ENCODE data around the gene PLXNA3.

Gene PLXNA3

DNA sequence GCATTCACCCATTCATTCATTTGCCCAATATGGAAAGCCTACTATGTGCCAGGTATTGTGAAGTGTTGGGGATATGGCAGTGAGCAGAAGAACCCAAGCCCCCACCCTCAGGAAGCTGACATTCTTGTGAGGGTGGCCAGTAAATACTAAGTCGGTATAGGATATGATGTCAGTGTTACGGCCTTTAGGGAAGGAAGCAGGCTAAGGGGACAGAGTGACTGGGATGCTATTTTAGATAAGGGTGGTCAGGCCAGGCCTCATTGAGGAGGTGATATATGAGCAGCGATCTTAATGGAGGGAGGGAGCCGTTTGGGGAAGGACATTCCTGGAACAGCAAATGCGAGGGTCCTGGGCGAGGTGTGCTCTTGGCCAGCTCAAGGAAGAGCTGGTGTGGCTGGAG lies 27.6 kb upstream of the PLXNA3 start:
- H3K27ac ChIP-seq, result no peak overlapping the region
- no peaks in the 10 kb centered on the region for H3K27me3 ChIP-seq (ENCODE audit: control insufficient read depth, insufficient read depth, low read length)
- H3K79me2 ChIP-seq, result peaks cover 2% of the 10 kb centered on the region
- no peak overlapping the region for H2AFZ ChIP-seq
- H3K4me1 ChIP-seq, result peaks cover 4% of the 10 kb centered on the region
- peak overlapping the region; percentile 35 for H3K4me2 ChIP-seq (ENCODE audit: low read length)
- no peak for TF ChIP-seq CTCF (IDR thresholded peaks at IDR 0.05)
- H3K4me3 ChIP-seq (ENCODE audit: low read depth, low read length), result no peak overlapping the region
- no peaks in the 10 kb centered on the region for H3K9me3 ChIP-seq (ENCODE audit: control insufficient read depth, low read length)
- no peak overlapping the region for H3K9ac ChIP-seq
- no peaks in the 10 kb centered on the region for H3K36me3 ChIP-seq (ENCODE audit: control insufficient read depth, insufficient read depth, low read length)

GRCh38 chrX:154430916-154431315 lies 27.2 kb upstream of the PLXNA3 start:
- Histone ChIP-seq H3K4me2 (ENCODE audit: low read length) (peak overlapping the region; percentile 35), H3K4me1 (peaks cover 4% of the 10 kb centered on the region), H3K36me3 (ENCODE audit: control insufficient read depth, insufficient read depth, low read length) (no peaks in the 10 kb centered on the region), H3K9ac (no peak overlapping the region), H3K4me3 (ENCODE audit: low read depth, low read length) (no peak overlapping the region), H3K27ac (no peak overlapping the region), H3K27me3 (ENCODE audit: control insufficient read depth, insufficient read depth, low read length) (no peaks in the 10 kb centered on the region), H3K79me2 (peaks cover 2% of the 10 kb centered on the region), H3K9me3 (ENCODE audit: control insufficient read depth, low read length) (no peaks in the 10 kb centered on the region), H2AFZ (no peak overlapping the region)
- TF ChIP-seq CTCF (IDR thresholded peaks at IDR 0.05), result no peak

- Histone ChIP-seq H3K4me3 (ENCODE audit: low read depth, low read length) (no peak overlapping the region), H3K36me3 (ENCODE audit: control insufficient read depth, insufficient read depth, low read length) (no peaks in the 10 kb centered on the region), H3K9me3 (ENCODE audit: control insufficient read depth, low read length) (no peaks in the 10 kb centered on the region), H3K27ac (no peak overlapping the region), H3K4me2 (ENCODE audit: low read length) (no peak overlapping the region), H2AFZ (no peak overlapping the region), H3K4me1 (peaks cover 4% of the 10 kb centered on the region), H3K27me3 (ENCODE audit: control insufficient read depth, insufficient read depth, low read length) (no peaks in the 10 kb centered on the region), H3K9ac (no peak overlapping the region), H3K79me2 (peaks cover 2% of the 10 kb centered on the region)
- TF ChIP-seq CTCF (IDR thresholded peaks at IDR 0.05), result no peak
Observed at GRCh38 chrX:154431341-154431740, 26.7 kb upstream of the PLXNA3 start.

DNA sequence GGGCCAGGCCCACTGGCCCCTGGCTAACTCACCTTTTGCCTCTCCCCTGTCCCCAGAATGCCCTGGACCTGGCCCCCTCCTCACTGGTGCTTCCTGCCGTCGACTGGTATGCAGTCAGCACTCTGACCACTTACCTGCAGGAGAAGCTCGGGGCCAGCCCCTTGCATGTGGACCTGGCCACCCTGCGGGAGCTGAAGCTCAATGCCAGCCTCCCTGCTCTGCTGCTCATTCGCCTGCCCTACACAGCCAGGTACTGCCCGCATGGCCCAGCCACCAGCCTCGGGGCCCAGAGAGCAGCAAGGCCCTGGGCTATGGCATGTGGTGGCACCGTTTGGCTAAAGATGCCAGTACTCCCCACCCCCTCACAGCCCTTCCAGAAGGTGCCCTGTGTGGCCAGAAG lies 25.9 kb upstream of the PLXNA3 start:
- H3K79me2 ChIP-seq, result peaks cover 2% of the 10 kb centered on the region
- no peaks in the 10 kb centered on the region for H3K27me3 ChIP-seq (ENCODE audit: control insufficient read depth, insufficient read depth, low read length)
- no peak for TF ChIP-seq CTCF (IDR thresholded peaks at IDR 0.05)
- no peak overlapping the region for H3K4me3 ChIP-seq (ENCODE audit: low read depth, low read length)
- no peak overlapping the region for H3K9ac ChIP-seq
- no peak overlapping the region for H2AFZ ChIP-seq
- H3K27ac ChIP-seq, result no peak overlapping the region
- H3K4me1 ChIP-seq, result peaks cover 4% of the 10 kb centered on the region
- H3K9me3 ChIP-seq (ENCODE audit: control insufficient read depth, low read length), result no peaks in the 10 kb centered on the region
- no peak overlapping the region for H3K4me2 ChIP-seq (ENCODE audit: low read length)
- no peaks in the 10 kb centered on the region for H3K36me3 ChIP-seq (ENCODE audit: control insufficient read depth, insufficient read depth, low read length)

- Histone ChIP-seq H3K9ac (no peak overlapping the region), H3K27me3 (ENCODE audit: control insufficient read depth, insufficient read depth, low read length) (no peaks in the 10 kb centered on the region), H3K27ac (no peak overlapping the region), H3K79me2 (peaks cover 8% of the 10 kb centered on the region), H3K9me3 (ENCODE audit: control insufficient read depth, low read length) (no peaks in the 10 kb centered on the region), H2AFZ (no peak overlapping the region), H3K4me3 (ENCODE audit: low read depth, low read length) (no peak overlapping the region), H3K4me2 (ENCODE audit: low read length) (no peak overlapping the region), H3K36me3 (ENCODE audit: control insufficient read depth, insufficient read depth, low read length) (no peaks in the 10 kb centered on the region), H3K4me1 (peaks cover 4% of the 10 kb centered on the region)
- TF ChIP-seq CTCF (IDR thresholded peaks at IDR 0.05), result no peak
Observed at GRCh38 chrX:154433605-154434004, 24.5 kb upstream of the PLXNA3 start.
